ENCODE measurements around the gene UBR3.

Gene UBR3

GRCh38 chr2:170063456-170064235, 236.4 kb downstream of the UBR3 start:
- H3K4me3 ChIP-seq (ENCODE audit: insufficient read depth, low read depth, low read length): no peak overlapping the region
- 93 to 100% methylated on average over 1 of the region's 2 CpGs for WGBS, 2 experiments
- H3K27me3 ChIP-seq (ENCODE audit: control insufficient read depth, insufficient read depth, low read length, poor library complexity, severe bottlenecking): no peaks in the 10 kb centered on the region
- no peaks in the 10 kb centered on the region for H3K4me1 ChIP-seq (ENCODE audit: control insufficient read depth, insufficient read depth, low read length)
- no peaks in the 10 kb centered on the region for H3K9me3 ChIP-seq (ENCODE audit: control insufficient read depth, low read length)
- H3K36me3 ChIP-seq (ENCODE audit: control insufficient read depth, insufficient read depth, low read length): no peaks in the 10 kb centered on the region
- no peak overlapping the region for H3K27ac ChIP-seq (ENCODE audit: insufficient read depth, low read depth, low read length, poor library complexity, severe bottlenecking)

DNA sequence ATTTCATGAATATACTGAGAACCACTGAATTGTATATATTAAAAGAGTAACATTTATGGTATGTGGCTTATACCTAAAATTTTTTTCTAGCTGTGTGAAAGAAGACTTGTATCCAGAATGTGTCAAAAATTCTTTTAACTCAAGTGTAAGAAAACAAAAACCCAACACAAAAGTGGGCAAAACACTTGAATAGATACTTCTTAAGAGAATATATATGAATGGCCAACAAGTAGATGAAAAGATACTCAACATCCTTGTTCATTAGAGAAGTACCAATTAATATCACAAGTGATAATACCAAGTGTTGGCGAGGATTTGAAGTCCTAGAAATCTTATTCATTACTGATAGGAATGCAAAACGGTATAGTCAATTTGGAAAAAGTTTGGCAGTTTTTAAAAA, 243.5 kb downstream of the UBR3 start:
- H3K27me3 ChIP-seq (ENCODE audit: control insufficient read depth, insufficient read depth, low read length, poor library complexity, severe bottlenecking): no peaks in the 10 kb centered on the region
- no peaks in the 10 kb centered on the region for H3K9me3 ChIP-seq (ENCODE audit: control insufficient read depth, low read length)
- WGBS, 2 experiments: 92 to 100% methylated on average over 2 of the region's 2 CpGs

GRCh38 chr2:170073288-170073687, 246.0 kb downstream of the UBR3 start:
- no peaks in the 10 kb centered on the region for H3K27me3 ChIP-seq (ENCODE audit: control insufficient read depth, insufficient read depth, low read length, poor library complexity, severe bottlenecking)
- no peaks in the 10 kb centered on the region for H3K36me3 ChIP-seq (ENCODE audit: control insufficient read depth, insufficient read depth, low read length)
- no peak overlapping the region for H3K27ac ChIP-seq (ENCODE audit: insufficient read depth, low read depth, low read length, poor library complexity, severe bottlenecking)
- H3K9me3 ChIP-seq (ENCODE audit: control insufficient read depth, low read length): no peaks in the 10 kb centered on the region
- WGBS, 2 experiments: 80 to 95% methylated on average over 1 to 2 of the region's 2 CpGs
- H3K4me3 ChIP-seq (ENCODE audit: insufficient read depth, low read depth, low read length): no peak overlapping the region
- peaks cover 4% of the 10 kb centered on the region for H3K4me1 ChIP-seq (ENCODE audit: control insufficient read depth, insufficient read depth, low read length)

More for the DNA sequence above, 243.5 kb downstream of the UBR3 start:
- Histone ChIP-seq H3K27ac (ENCODE audit: insufficient read depth, low read depth, low read length, poor library complexity, severe bottlenecking) (no peak overlapping the region), H3K36me3 (ENCODE audit: control insufficient read depth, insufficient read depth, low read length) (no peaks in the 10 kb centered on the region), H3K4me3 (ENCODE audit: insufficient read depth, low read depth, low read length) (no peak overlapping the region), H3K4me1 (ENCODE audit: control insufficient read depth, insufficient read depth, low read length) (peaks cover 4% of the 10 kb centered on the region)

GRCh38 chr2:170076189-170076588, 248.9 kb downstream of the UBR3 start:
- WGBS, 2 experiments: no CpG with 5 or more reads among the region's 1 CpG
- Histone ChIP-seq H3K9me3 (ENCODE audit: control insufficient read depth, low read length) (no peaks in the 10 kb centered on the region), H3K27ac (ENCODE audit: insufficient read depth, low read depth, low read length, poor library complexity, severe bottlenecking) (no peak overlapping the region), H3K36me3 (ENCODE audit: control insufficient read depth, insufficient read depth, low read length) (no peaks in the 10 kb centered on the region), H3K27me3 (ENCODE audit: control insufficient read depth, insufficient read depth, low read length, poor library complexity, severe bottlenecking) (no peaks in the 10 kb centered on the region), H3K4me3 (ENCODE audit: insufficient read depth, low read depth, low read length) (no peak overlapping the region), H3K4me1 (ENCODE audit: control insufficient read depth, insufficient read depth, low read length) (peaks cover 4% of the 10 kb centered on the region)

- Histone ChIP-seq H3K27ac (ENCODE audit: insufficient read depth, low read depth, low read length, poor library complexity, severe bottlenecking) (peak overlapping the region; percentile 11), H3K36me3 (ENCODE audit: control insufficient read depth, insufficient read depth, low read length) (no peaks in the 10 kb centered on the region), H3K9me3 (ENCODE audit: control insufficient read depth, low read length) (no peaks in the 10 kb centered on the region), H3K27me3 (ENCODE audit: control insufficient read depth, insufficient read depth, low read length, poor library complexity, severe bottlenecking) (no peaks in the 10 kb centered on the region), H3K4me1 (ENCODE audit: control insufficient read depth, insufficient read depth, low read length) (no peaks in the 10 kb centered on the region), H3K4me3 (ENCODE audit: insufficient read depth, low read depth, low read length) (no peak overlapping the region)
- WGBS, 2 experiments: 52 to 62% methylated on average over 7 of the region's 7 CpGs
These were observed 250.7 kb downstream of the UBR3 start for GRCh38 chr2:170077830-170078569.

DNA sequence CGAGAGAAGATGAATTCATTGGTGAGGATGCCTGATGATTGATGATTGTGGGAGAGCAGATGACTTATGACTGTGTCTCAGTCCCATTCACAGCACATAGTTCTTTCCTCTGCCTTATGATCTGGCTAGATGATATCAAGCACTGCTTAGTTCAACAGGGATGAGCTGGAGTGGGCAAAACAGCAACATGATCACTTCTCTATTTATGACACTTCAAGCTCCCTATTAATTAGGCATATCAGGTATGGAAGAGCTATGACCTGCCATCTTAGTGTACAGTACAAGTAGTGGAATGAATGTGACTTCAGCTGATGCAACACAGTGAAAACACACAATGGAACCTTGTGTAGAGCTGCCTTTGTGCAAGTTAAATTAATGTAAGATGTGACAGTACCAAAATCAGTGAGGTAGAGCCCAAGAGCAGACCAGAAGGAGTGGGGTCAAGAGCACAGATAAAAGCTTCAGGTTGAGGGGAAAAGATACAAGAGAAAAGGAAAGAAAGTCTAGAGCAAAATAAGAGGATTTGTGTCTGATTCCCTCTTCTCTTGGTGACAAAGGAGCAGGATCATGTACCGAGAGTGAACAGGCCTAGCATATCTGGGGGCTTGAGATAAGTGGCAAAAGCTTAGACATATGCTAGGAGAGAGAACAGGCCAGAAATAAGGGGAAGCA, 257.7 kb downstream of the UBR3 start:
- 95 to 96% methylated on average over 2 of the region's 2 CpGs for WGBS, 2 experiments
- Histone ChIP-seq H3K27ac (ENCODE audit: insufficient read depth, low read depth, low read length, poor library complexity, severe bottlenecking) (no peak overlapping the region), H3K36me3 (ENCODE audit: control insufficient read depth, insufficient read depth, low read length) (no peaks in the 10 kb centered on the region), H3K4me3 (ENCODE audit: insufficient read depth, low read depth, low read length) (no peak overlapping the region), H3K9me3 (ENCODE audit: control insufficient read depth, low read length) (no peaks in the 10 kb centered on the region), H3K4me1 (ENCODE audit: control insufficient read depth, insufficient read depth, low read length) (no peaks in the 10 kb centered on the region), H3K27me3 (ENCODE audit: control insufficient read depth, insufficient read depth, low read length, poor library complexity, severe bottlenecking) (no peaks in the 10 kb centered on the region)

DNA sequence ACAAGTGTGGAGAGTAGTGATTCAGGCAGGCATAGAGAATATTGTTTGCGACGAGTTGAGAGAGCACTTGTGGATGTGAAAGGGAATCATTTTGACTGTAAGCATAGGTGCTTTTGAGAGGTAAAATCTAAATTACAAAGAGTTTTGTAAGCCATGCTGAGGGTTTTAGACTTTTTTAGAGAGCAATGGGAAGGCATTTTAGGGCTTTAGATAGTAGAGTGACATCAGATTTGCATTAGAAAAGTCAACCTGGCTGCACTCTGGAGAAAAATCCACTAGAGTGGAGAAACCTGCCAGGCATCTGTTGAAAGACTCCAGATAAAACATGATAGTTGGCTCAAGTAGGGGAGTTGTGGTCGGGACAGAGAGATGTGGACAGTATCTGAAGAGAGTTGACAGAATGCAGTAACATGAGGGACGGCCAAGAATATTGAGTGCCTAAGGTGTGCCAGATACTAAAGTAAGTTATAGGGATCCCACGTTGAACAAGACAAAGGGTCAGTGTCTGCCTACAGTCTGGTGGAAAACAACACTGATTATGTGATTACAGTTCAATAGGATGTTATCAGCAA, 258.9 kb downstream of the UBR3 start:
- no peaks in the 10 kb centered on the region for H3K4me1 ChIP-seq (ENCODE audit: control insufficient read depth, insufficient read depth, low read length)
- no peaks in the 10 kb centered on the region for H3K27me3 ChIP-seq (ENCODE audit: control insufficient read depth, insufficient read depth, low read length, poor library complexity, severe bottlenecking)
- H3K36me3 ChIP-seq (ENCODE audit: control insufficient read depth, insufficient read depth, low read length): no peaks in the 10 kb centered on the region
- no peak overlapping the region for H3K27ac ChIP-seq (ENCODE audit: insufficient read depth, low read depth, low read length, poor library complexity, severe bottlenecking)
- no peaks in the 10 kb centered on the region for H3K9me3 ChIP-seq (ENCODE audit: control insufficient read depth, low read length)
- no peak overlapping the region for H3K4me3 ChIP-seq (ENCODE audit: insufficient read depth, low read depth, low read length)
- WGBS, 2 experiments: 53 to 54% methylated on average over 5 of the region's 5 CpGs

DNA sequence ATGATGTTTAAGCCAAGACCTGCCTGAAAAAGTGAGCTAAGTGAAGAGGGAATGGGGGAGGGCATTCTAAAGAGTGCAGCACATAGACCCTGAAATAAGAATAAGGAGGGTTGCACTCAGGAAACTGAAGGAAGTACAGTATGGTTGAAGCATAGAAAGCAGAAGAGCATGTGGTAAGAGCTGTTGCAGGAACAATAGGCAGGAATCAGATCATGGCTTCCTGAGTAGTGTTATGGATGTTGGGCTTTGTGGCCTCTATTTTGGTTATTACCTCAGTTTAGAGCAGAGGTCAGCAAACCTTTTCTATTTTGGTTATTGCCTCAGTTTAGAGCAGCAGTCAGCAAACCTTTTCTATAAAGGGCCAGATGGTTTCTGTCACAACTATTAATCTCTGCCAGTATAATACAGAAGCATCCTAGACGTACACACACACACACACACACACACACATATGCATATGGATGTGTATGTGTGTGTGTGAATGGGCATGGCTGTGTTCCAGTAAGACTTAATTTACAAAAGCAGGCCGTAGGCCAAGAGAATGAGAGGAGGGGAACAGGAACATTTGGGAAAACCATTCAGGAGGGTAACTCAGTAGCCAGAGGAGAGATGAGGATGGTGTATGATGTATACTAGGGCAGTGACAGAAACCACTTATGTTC, 259.6 kb downstream of the UBR3 start:
- no peak overlapping the region for H3K27ac ChIP-seq (ENCODE audit: insufficient read depth, low read depth, low read length, poor library complexity, severe bottlenecking)
- 91 to 94% methylated on average over 1 of the region's 2 CpGs for WGBS, 2 experiments
- H3K27me3 ChIP-seq (ENCODE audit: control insufficient read depth, insufficient read depth, low read length, poor library complexity, severe bottlenecking): no peaks in the 10 kb centered on the region
- no peaks in the 10 kb centered on the region for H3K9me3 ChIP-seq (ENCODE audit: control insufficient read depth, low read length)
- no peaks in the 10 kb centered on the region for H3K4me1 ChIP-seq (ENCODE audit: control insufficient read depth, insufficient read depth, low read length)
- H3K4me3 ChIP-seq (ENCODE audit: insufficient read depth, low read depth, low read length): no peak overlapping the region
- H3K36me3 ChIP-seq (ENCODE audit: control insufficient read depth, insufficient read depth, low read length): no peaks in the 10 kb centered on the region

- Histone ChIP-seq H3K9me3 (ENCODE audit: control insufficient read depth, low read length) (no peaks in the 10 kb centered on the region), H3K27ac (ENCODE audit: insufficient read depth, low read depth, low read length, poor library complexity, severe bottlenecking) (no peak overlapping the region), H3K4me3 (ENCODE audit: insufficient read depth, low read depth, low read length) (no peak overlapping the region), H3K27me3 (ENCODE audit: control insufficient read depth, insufficient read depth, low read length, poor library complexity, severe bottlenecking) (no peaks in the 10 kb centered on the region), H3K4me1 (ENCODE audit: control insufficient read depth, insufficient read depth, low read length) (no peaks in the 10 kb centered on the region), H3K36me3 (ENCODE audit: control insufficient read depth, insufficient read depth, low read length) (no peaks in the 10 kb centered on the region)
- 98% methylated on average over 2 of the region's 2 CpGs for WGBS, 2 experiments
These were observed 260.1 kb downstream of the UBR3 start for GRCh38 chr2:170087413-170087793.

Measured in ectodermal cell (in vitro differentiated cells).